SIG-M5 (cell line): ENCODE measurements around the gene UBLCP1.
"Not testable (repeated sequence)": the region's sequence is repeated elsewhere in the genome, so short reads cannot be mapped to it uniquely, and the experiment has no call there.

Experiments
- DNase-seq: peaks from one replicate; lab custom pipeline; 2025; lab: John Stamatoyannopoulos, UW

The UBLCP1 gene, protein sequence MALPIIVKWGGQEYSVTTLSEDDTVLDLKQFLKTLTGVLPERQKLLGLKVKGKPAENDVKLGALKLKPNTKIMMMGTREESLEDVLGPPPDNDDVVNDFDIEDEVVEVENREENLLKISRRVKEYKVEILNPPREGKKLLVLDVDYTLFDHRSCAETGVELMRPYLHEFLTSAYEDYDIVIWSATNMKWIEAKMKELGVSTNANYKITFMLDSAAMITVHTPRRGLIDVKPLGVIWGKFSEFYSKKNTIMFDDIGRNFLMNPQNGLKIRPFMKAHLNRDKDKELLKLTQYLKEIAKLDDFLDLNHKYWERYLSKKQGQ

DNA sequence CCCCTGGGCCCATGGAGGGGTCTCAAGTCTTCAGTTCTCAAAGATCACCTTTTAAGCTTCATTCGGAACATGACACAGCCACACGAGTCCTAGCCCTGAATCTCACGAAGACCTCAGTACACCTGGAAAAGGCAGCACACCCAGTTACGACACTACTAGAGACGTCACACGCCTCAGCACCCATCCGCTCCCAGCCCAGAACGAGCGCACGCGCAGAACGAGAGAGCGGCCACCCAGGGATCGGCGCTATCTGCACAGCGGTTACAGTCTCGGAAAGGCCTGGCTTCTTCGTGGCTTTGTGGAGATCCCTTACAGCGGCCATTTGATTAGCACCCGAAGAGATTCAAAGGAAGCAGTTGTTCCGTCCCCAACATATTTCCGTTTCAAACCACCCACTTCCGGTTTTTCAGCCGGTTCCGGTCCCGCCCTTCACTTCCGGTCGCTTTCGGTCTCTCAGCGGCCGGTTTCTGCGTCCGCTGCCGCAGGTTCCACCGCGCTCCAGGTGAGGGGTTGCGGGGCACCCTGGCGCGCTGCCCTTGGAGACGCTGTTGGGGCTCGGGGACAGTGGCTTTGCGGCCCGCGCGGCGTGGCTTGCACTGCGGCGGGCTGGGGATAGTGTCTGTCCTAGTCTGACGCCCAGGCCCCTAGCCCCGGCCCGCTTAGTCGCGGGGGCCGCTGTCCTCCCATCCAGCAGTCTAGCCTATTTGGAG lies at the start of gene UBLCP1:
TSS of gene UBLCP1 (plus strand) at position 432 of the 710 bp plus-strand sequence. CDS start 5,626 bp downstream, outside the sequence.
- DNase-seq, result peak; percentile 20

DNA sequence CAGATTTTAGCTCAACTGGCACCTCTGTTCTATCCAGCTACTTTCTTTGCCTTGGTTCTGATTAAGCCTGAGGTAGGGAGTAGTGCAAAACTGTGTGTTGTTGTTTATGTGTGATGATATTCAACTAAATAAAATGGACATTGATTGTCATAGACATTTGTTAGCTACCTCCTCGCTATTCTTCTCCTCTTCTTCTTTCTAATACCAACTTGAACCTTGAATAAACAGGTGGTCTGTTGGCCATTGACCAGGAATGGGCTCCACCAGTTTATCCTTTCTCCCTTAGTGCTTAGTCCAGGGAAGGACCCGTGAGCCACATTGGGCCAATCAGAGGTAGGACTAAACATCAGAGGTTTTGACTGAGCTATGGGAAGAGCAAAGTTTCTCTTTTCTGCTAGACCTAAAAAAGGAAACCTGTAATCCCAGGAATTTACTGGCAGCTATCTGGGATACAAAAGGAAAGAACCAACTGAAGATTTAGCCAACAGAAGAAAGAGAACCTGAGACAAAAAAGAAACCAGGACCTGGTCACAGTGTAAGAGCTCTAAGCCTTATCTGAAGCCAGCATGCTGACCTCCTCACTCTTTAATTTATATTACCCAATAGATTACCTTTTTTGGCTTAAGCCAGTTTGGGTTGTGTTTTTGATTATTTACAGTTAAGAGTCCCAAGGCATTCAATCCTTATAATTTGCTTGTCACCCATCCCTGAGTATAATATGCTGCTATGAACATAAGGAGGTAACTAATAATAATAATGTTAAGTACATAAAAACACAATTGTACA lies 48.4 kb upstream of the UBLCP1 start:
- no peak for DNase-seq

DNA sequence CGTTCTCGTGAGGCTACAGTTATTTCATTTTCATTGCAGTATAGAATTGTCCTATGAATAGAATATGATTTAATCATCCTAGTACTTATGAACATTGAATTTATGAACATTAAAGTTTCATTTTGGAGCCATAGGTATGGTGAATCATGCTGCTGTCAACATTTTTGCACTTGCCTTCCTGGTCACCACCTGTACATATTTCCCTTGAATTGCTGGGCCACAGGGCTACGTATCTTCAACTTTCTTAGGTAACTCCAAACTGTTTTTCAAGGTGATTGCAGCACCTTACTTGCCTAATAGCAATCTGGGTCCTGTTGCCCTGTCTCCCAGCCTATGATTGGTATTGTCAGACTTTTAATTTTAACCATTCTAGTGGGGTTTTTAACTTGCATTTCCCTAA lies 47.2 kb upstream of the UBLCP1 start:
- no peak for DNase-seq

DNA sequence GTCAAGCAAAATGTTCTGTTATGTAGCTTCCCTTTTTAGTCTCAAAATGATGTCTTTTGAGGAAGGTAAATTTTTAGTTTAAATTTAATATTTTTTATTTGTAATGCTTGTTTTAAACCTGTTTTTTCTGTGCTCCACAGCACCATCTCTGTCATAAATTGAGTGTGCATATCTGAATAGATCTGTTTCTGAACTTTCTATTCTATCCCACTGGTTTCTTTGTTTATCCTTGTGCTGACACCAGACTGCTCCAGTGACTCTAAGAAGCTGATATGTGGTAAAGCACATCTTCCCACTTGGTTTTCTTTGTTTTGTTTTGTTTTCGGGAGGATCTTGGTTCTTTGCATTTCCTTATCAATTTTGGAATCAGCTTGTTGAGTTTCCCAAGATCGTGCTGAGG lies 46.6 kb upstream of the UBLCP1 start:
- no peak for DNase-seq

DNA sequence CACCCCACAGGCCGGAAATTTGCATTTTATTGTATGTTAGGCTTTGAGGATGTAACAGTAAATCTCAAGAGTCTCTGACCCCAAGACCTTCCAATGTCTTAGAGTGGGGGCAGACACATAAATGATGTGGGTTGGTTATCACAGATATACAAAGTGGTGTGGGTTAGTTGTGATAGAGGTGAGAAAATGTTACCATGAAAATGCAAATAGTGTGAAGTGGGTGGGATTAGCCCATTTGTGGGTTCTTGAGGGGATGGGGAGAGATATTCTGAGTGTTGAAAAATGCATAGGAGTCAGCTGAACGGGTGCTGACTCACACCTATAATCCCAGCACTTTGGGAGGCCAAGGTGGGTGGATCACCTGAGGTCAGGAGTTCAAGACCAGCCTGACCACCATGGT lies 45.9 kb upstream of the UBLCP1 start:
- DNase-seq, result no peak

DNA sequence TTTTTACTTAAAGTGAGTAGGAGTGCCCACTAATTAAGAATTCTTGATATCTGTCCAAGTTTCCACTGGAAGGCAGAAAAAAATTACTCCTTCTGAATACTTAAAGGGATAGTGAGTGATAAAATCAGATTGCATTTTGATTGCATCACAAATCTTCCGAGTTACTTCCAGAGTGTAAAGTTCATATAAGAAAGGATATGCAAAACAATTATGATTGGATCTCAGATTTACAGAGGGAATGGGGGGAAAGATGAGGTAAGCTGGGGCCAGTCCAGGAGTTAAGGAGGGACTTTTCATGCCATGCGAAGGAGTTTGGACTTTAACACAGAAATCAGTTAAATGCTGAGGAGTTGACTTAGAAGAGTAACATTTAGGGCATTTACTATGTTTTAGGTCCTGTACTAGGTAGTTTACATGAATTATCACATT lies 44.5 kb upstream of the UBLCP1 start:
- no peak for DNase-seq

DNA sequence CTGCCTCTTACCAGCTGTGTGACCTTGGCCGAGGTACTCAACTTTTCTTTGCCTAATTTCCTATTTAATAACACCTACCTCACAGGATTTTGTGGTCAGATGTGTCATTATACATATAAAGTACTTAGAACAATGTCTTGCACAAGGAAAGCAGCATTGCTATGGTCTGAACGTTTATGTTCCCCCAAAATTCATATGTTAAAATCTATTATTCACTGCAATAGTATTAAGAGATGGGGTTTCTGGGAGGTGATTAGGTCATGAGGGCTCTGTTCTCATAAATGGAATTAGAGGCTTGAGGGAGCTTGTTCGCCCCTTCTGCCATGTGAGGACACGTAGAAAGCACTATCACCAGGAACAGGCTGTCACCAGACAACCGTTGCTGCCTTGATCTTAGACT lies 42.9 kb upstream of the UBLCP1 start:
- DNase-seq, result no peak

DNA sequence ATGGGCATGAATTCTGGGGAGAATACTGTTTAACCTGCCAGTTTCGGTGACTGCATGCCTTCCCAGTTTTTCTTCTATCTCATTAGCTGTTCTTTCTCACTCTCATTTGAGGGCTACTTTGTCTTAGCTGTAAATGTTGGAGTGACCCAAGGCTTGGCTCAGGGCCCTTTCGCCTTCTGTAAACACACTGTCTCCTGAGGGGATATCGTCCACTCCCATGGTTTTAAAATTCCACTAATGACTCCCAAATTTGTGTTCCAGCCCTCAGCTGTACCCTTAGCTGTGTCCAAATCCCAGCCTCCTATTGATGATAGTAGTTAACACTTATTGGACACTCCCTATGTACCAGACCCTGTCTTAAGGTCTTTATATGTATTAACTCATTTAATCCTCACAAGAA lies 39.6 kb upstream of the UBLCP1 start:
- no peak for DNase-seq

DNA sequence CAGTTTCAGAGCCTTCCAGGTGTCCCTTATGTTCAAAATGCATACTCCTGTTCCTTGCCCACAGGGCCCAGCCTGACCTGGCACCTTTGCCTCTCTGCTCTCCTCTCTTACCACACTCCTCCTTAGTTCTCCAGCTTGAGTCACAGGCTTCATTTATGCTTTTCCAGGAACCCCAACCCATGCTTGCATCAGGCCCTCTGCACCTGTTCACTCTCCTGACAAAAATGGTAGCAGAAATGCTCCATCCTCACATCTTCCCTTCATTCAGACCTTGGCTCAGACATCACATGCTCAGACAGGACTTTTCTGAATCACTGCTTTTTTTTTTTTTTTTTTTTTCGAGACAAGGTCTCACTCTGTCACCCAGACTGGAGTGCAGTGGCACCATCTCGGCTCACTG lies 38.6 kb upstream of the UBLCP1 start:
- no peak for DNase-seq

DNA sequence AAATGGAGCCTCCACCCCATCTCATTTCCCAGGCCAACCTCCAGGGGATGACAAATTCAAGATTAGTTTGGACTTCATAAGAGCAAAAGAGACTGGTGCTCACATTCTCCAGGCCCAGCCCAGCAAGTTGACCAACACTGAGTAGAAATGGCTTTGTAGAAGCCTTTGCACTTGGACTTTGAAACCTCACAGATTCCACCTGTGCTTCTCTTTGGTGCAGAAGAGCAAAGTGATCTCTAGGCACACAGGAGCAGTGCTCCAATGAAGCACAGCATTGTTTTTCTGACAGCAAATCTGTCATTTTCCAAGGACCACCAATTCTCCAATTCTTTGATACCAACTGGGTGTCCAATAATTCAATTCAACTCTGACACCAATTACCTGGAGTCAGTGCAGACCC lies 36.6 kb upstream of the UBLCP1 start:
- DNase-seq, result no peak

DNA sequence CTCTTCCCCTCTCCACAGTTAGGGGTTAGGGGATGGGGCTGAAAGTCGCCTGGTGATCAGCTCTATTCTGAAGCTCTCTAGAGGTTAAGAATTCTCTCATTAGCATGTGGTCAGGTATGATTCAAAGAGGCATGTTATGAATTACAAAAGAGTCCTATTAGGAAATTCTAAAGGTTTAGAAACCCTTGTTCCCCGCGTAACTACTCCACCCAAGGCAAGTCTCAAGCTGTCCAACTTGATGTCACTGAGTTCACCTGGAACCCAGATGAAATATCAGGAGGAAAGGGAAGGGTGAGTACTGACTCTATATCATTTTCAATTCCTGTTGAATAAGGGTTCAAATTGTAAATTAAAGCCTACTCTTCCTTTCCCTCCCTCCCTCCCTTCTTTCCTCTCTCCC lies 35.6 kb upstream of the UBLCP1 start:
- DNase-seq, result no peak

DNA sequence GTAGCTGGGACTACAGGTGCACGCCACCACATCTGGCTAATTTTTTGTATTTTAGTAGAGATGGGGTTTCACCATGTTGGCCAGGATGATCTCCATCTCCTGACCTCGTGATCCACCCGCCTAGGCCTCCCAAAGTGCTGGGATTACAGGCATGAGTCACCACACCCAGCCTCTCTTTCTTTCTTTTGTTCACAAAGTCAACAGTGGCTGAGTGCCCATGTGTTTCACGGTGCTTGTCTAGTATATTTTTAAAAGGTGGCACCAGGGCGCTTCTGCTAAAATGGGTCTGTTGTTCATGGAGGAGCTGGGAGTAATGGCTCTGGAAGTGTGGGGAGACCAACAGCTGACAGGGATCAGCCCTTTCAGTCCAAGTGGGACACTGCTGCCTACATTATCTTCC lies 35.0 kb upstream of the UBLCP1 start:
- not testable (repeated sequence) for DNase-seq

DNA sequence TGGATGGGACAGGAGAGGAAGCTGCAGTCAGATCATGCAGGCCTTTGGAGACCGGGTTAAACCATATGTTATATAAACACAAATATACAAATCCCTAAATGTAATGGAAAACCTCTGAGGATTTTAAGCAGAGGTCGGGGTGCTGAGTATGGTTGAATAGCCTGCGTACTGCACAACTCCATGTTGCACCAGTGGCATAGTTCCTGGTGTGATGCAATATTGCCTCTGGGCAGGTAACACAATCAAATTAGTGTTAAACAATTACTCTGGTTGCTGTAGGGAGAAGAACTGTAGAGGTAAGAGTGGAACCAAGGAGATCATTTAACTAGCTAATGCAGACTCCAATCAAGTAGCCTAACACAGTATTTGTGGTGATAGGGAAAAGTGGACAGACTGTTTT lies 32.4 kb upstream of the UBLCP1 start:
- DNase-seq, result no peak

DNA sequence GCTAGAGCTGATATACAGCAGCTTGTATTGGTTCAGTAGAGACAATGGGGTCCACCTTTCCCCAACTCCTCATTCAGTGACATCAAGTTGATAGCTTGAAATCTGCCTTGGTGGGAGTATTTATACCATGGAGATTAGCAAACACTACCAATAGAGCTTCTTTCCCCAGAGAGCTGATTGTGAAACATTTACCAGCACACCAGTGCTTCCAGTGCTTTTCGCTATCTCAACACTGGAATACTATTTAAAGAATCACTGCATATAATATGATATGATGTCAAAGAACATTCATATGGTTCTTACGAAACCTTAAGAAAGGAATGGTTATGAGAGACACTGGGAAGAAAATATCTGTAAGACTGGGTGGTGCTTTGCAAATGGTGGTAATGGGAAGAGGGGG lies 31.9 kb upstream of the UBLCP1 start:
- DNase-seq, result no peak

DNA sequence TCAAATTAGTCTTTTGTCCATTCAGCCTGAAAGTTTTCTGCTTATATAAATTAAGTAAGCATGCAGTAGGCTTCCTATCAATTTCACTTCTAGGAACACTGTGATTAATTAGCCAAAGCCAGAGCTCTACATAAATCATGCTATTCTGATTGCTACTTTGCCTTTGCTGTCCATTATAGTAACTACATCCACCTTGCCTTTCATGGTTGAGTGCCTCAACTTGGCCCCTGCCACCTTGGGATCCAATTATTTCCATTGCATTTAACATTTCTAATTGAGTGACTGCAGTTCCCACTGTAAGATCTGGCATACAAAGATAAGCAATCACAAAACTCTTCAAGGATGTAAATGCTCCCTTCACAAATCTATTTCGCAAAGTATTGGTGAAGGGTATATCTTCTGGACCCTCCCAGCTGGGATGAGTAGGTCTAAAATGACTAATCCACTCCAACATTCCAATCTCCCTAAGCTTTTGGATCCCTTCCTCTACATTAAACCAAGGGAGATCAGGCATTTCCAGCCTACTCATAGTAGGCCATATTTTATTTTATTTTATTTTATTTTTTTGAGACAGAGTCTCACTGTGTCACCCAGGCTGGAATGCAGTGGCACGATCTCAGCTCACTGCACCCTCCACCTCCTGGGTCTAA lies 27.1 kb upstream of the UBLCP1 start:
- DNase-seq, result not testable (repeated sequence)

DNA sequence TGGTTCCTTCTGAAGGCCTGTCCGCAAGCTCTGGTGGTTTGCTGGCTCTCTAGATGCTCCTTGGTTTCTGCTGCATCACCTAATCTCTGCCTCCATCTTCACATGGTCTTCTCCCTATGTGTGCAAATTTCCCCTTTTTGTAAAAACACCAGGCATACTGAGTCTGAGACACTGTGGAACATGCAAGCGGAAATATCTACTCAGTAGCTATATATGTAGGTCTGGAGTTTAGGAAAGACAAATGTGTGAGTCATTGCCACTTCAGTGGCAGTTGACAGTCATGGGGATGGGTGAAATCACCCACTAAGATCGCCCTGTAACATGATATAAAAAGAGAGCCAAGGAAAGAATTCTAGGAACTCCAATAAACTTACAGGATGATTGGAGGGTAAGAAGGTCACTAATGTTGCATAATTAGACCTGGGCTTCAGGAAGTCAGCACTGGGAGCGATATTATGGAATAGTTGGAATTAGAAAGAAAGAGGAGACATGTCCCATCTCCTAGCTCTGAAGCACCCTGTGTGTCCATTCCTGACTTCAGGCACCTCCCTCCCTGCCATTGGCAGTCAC lies 22.7 kb upstream of the UBLCP1 start:
- DNase-seq, result no peak

DNA sequence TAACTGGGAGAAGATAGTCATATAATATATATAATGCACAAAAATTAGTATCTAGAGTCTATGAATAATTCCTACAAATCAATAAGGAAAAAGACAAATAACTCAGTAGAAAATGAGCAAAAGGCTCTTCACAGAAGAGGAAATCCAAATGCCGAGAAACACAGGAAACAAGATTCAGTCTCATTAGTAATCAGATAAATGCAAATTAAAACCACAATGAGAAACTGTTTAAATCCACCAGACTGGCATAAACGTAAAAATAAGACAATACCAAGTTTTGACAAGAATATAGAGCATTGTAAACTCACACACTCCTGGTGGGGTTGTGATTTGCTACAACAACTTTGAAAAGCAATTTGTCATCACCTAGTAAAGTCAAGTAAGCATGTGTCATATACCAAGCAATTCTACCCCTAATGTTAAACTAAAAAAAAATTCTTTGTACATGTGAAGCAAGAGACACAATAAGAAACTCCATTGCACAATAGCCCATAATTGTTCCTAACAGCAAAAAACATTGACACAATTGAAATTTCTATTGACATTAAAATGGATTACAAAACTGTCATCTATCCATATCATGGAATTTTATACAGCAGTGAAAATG lies 21.0 kb upstream of the UBLCP1 start:
- no peak for DNase-seq

DNA sequence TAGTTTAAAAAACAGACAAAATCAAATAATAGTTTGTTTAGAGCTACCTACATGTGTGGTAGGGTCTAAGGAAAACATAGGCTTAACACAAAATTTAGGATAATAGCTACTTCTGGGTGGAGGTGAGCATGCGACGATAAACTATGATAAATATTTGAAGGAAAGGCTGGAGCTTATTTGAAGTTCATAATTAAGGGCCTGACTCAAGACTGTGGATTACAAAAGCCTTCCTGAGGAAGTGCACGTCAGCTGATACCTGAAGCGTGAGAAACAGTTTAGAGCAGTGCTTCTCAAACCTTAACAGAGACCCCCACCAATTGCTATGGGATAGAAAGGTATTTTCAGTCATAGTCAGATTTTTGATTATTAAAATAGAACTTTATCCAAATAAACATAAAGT lies 20.4 kb upstream of the UBLCP1 start:
- no peak for DNase-seq

DNA sequence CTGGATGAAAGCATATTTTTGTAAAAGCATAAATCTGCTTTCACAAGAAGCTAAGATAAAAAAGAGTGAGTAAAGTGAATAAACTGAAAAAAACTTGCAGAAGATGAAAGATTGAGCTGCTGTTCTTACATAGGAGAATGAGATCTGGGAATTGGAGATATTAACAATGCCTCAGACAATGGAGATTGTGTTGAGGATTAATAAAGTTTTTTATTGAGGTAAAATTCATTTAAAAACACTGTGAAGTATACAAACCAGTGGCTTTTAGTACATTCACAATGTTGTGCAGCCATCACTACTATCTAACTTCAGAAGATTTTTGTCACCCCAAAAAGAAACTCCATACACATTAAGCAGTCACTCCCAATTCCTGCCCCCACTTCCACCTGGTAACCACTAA lies 19.7 kb upstream of the UBLCP1 start:
- DNase-seq, result no peak

DNA sequence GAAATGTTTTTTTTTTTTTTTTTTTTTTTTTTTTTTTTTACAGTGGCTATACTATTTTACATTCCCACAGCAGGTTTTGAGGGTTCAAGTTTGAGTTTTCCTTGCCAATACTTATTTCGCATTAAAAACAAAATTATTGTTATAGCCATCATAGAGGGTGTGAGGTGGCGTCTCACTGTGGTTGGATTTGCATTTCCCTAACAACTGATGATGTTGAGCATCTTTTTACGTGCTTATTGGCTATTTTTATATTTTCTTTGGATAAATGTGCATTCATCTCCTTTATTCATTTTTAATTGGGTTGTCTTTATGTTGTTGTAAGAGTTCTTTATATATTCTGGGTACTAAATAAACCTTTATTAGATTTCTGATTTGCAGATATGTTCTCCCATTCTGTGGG lies 18.9 kb upstream of the UBLCP1 start:
- DNase-seq, result no peak

DNA sequence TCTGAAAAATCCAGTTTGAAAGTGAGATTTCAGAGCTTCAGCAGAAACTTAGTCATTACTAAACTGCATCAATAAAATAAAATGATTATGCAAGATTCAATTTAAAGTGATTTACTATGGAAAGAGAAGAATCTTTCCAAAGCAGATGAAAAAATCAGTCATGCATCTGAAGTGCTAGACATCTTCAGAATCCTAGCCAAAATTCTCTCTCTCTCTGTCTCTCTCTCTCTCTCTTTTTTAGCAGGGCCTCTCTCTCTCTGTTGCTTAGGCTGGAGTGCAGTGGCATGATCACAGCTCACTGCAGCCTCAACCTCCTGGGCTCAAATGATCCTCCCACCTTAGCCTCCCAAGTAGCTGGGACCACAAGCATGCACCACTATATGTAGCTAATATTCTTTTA lies 18.2 kb upstream of the UBLCP1 start:
- DNase-seq, result no peak

DNA sequence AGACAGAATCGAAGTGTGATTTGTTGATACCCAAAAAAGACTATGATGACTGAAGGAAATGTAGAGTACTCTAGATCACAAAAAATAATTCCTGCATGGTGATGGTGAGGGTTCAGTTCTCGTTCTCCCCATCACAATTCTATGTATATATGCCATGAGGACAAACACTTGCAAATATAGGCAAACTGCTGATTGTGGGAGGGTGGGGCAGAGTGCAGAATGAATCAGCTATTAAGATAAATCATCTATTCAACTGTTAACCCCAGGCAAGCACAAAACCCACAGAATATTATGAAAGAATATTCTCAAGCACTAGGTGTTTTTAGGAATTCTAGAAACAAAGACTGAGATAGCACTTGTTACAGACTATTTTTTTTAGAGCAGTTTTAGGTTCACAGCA lies 13.9 kb upstream of the UBLCP1 start:
- no peak for DNase-seq
